LoVo (cell line): ENCODE results near the gene ATP13A1.
A peak's percentile ranks its signal among the peaks of the same experiment; 100 is the strongest.
"Not testable (repeated sequence)": the region's sequence is repeated elsewhere in the genome, so short reads cannot be mapped to it uniquely, and the experiment has no call there.

ENCODE experiments used
- DNase-seq: peaks from one replicate; pipeline ENCODE4 v3.0.0-alpha.2; 2016; ENCODE audit warnings: low spot score

The ATP13A1 gene

DNA sequence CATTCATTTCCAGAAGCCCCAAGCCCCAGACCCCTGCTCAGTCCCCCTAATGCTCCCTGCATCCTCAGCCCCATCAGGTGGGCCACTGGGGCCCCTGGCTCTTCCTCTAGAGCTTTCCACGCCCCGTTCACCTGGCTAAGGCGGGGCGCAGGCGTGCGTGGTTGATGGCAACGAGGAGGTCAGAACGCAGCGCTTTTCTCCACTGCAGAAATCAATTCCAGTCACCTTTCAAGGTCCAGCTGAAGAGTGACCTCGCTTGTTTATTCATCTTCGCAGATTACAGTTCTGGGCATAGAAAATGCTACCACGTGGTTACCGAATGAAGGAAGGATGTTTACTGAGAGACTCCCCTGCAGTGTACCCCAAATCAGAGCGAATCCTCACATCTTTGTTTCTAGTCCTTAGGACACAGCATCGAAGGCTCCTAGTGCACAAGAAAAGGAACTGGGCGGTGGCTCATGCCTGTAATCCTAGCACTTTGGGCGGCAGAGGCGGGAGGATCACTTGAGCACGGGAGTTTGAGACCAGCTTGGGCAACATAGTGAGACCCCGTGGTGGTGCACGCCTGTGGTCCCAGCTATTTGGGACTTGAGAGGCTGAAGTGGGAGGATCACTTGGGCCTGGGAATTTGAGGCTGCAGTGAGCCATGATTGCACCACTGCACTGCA lies 44.2 kb downstream of the ATP13A1 start:
- no peak for DNase-seq

- peak; percentile 98 for DNase-seq
These were observed 45.0 kb downstream of the ATP13A1 start, which contains the start of gene PBX4 for GRCh38 chr19:19618219-19619051. PBX4 (minus strand) TSS chr19:19618687; CDS start chr19:19618629, 58 bp downstream.

DNA sequence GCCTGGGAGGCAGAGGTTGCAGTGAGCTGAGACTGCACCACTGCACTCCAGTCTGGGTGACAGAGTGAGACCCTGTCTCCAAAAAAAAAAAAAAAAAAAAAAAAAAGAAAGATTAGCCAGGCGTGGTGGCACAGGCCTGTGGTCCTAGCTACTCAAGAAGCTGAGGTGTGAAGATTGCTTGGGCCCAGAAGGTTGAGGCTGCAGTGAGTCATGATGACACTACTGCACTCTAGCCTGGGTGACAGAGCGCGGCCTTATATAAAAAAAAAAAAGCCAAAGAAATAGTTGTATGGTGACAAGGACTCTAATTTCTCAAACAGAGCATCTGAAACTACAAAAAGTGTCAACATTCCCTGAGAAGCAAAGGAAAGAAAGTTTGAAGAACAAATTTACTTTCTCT lies 48.4 kb downstream of the ATP13A1 start:
- DNase-seq = peak; percentile 52

GRCh38 chr19:19613506-19613905 lies 50.0 kb downstream of the ATP13A1 start:
- DNase-seq = peak; percentile 90

- DNase-seq = no peak
These were observed 52.9 kb downstream of the ATP13A1 start for GRCh38 chr19:19610376-19611202.

GRCh38 chr19:19606686-19607085 lies 56.8 kb downstream of the ATP13A1 start:
- not testable (repeated sequence) for DNase-seq

GRCh38 chr19:19606021-19606420 lies 57.5 kb downstream of the ATP13A1 start:
- peak; percentile 95 for DNase-seq

GRCh38 chr19:19602713-19603324 lies 60.7 kb downstream of the ATP13A1 start:
- DNase-seq = no peak

DNA sequence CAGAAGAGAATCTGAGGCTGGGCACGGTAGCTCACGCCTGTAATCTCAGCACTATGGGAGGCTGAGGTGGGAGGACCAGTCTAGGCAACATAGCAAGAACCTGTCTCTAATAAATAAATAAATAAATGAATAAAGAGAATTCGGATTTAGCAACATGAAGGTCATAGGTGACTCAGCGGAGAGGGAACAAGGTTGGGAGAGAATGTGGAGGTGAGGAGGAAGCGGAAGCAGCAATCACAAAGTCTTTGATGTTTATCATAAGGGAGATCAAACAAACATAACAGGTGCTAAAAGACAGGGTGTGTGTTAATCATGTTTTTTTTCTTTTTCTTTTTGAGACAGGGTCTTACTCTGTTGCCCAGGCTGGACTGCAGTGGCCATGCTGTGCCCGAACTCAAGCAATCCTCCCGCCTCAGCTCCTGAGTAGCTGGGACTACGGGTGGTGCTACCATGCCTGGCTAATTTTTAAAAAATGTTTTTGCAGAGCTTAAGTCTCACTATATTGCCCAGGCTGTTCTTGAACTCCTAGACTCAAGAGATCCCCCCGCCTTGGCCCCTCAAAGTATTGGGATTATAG lies 61.3 kb downstream of the ATP13A1 start:
- DNase-seq = no peak

GRCh38 chr19:19600793-19601330 lies 62.6 kb downstream of the ATP13A1 start:
- no peak for DNase-seq

DNA sequence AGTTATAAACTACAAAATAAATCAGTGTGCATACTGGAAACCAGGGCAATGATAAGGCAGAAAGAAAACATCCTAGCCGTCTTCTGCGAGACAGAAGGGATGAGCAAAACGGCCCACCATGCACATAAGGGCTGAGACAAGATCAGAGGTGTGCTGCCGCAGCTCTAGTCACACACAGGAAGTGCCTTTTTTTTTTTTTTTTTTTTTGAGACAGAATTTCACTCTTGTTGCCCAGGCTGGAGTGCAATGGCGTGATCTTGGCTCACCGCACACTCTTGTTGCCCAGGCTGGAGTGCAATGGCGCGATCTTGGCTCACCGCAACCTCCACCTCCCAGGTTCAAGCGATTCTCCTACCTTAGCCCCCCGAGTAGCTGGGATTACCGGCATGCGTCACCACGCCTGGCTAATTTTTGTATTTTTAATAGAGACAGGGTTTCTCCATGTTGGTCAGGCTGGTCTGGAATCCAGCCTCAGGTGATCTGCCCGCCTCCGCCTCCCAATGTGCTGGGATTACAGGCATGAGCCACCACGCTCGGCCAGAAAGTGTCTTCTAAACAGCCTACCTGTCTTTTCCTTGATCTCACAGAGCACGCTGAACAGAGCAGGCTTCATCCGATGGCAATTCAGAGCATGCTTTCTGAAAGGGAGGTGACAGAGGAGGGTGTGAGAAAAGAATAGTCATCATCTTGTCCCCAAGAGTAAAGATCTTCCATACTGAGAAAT lies 64.6 kb downstream of the ATP13A1 start:
- DNase-seq = not testable (repeated sequence)

- no peak for DNase-seq
These were observed 65.6 kb downstream of the ATP13A1 start for GRCh38 chr19:19597809-19598306.
